Sigmoid colon (tissue), 3 donors: Measurements from ENCODE around the gene TXN2.

Source experiments
- POLR2A ChIP-seq, 2 donors: fragments of 450-650 bp; IDR thresholded peaks; one replicate each; pipeline ENCODE4 v1.6.1; 2016; ENCODE audit warnings: antibody characterized with exemption in 2 of 2, mild to moderate bottlenecking in 2 of 2, moderate library complexity in 2 of 2
- TF ChIP-seq, protein P1 (sequence below), 4 experiments: fragments of 450-650 bp in 3 of 4; fragments of 200-600 bp in 1 of 4; IDR thresholded peaks; one replicate each; pipeline ENCODE4 v1.5.1; 2016 to 2019; ENCODE audit warnings: antibody characterized with exemption in 4 of 4, mild to moderate bottlenecking in 3 of 4, moderate library complexity in 2 of 4

DNA sequence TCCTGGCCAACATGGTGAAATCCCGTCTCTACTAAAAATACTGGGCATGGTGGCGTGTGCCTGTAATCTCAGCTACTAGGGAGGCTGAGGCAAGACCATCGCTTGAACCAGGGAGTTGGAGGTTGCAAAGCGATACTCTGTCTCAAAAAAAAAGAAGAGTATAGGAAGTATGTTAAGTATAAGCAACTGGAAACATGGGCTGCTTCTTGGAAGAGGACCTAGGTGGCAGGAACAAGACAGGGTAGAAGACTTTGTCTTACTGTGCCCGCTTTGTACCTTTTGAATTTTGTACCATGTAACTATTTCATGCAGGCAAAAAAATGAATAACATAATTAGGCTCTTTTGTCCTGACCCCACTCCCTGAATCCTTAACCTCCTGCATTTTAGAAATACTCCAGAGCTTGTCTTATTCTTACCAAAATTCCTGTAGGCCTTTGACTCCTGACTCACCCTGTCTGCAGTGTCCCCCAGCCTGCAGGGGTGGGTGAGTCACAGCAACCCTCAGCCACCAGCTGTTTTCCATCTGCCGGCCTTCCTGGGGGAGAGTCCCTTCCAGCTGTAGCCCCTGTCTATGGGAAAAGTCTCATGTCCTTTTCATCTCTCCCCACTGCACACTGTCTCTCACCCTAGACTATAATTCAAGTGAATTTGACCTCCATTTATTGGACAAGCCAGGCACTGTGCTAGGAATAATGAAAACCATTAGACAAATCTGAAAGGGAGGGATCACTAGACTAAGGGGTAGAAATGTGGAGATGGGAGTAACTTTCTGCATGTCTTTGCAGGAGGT lies 41.8 kb downstream of the TXN2 start:
- TF ChIP-seq, protein P1, sequence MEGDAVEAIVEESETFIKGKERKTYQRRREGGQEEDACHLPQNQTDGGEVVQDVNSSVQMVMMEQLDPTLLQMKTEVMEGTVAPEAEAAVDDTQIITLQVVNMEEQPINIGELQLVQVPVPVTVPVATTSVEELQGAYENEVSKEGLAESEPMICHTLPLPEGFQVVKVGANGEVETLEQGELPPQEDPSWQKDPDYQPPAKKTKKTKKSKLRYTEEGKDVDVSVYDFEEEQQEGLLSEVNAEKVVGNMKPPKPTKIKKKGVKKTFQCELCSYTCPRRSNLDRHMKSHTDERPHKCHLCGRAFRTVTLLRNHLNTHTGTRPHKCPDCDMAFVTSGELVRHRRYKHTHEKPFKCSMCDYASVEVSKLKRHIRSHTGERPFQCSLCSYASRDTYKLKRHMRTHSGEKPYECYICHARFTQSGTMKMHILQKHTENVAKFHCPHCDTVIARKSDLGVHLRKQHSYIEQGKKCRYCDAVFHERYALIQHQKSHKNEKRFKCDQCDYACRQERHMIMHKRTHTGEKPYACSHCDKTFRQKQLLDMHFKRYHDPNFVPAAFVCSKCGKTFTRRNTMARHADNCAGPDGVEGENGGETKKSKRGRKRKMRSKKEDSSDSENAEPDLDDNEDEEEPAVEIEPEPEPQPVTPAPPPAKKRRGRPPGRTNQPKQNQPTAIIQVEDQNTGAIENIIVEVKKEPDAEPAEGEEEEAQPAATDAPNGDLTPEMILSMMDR (IDR thresholded peaks at IDR 0.05), result no peak
- no peak for TF ChIP-seq POLR2A (IDR thresholded peaks at IDR 0.05)
